HepG2 (cell line): ENCODE data around the gene TEX19. TPM values are rescaled to one million over a fixed set of nuclear protein-coding genes. Genes with fewer than 3 reads are reported as not detected.

ENCODE experiments used
- ARID4A ChIP-seq: sonication (generic); formaldehyde crosslinking; IDR thresholded peaks from 2 replicates; pipeline ENCODE4 v1.5.0; 2020; ENCODE audit warnings: mild to moderate bottlenecking, missing genetic modification reagents, borderline replicate concordance
- ATF5 ChIP-seq: sonication (generic); formaldehyde crosslinking; IDR thresholded peaks from 2 replicates; pipeline ENCODE4 v1.4.0; 2020; ENCODE audit warnings: mild to moderate bottlenecking, low read depth, missing genetic modification reagents
- DZIP1 ChIP-seq: sonication (generic); formaldehyde crosslinking; IDR thresholded peaks from 2 replicates; pipeline ENCODE4 v1.5.0; 2020; ENCODE audit warnings: mild to moderate bottlenecking, missing genetic modification reagents
- E2F5 ChIP-seq: sonication (generic); formaldehyde crosslinking; conservative IDR thresholded peaks from 2 replicates; pipeline ENCODE4 v1.4.0; 2020; ENCODE audit warnings: missing genetic modification reagents
- IRF2 ChIP-seq: IDR thresholded peaks from 2 replicates; pipeline ENCODE4 v1.6.1; 2018; ENCODE audit warnings: missing genetic modification reagents, missing compliant biosample characterization
- MED13 ChIP-seq: sonication (generic); formaldehyde crosslinking; IDR thresholded peaks from 2 replicates; pipeline ENCODE4 v1.5.0; 2020; ENCODE audit warnings: missing genetic modification reagents
- MED8 ChIP-seq: sonication (generic); formaldehyde crosslinking; IDR thresholded peaks from 2 replicates; pipeline ENCODE4 v1.8.1; 2023; ENCODE audit warnings: mild to moderate bottlenecking, missing genetic modification reagents; ENCODE audit not compliant: insufficient replicate concordance
- NR2F6 ChIP-seq, 2 experiments: IDR thresholded peaks; 2 replicates each; pipeline ENCODE4 v1.6.1; 2016; ENCODE audit warnings: antibody characterized with exemption in 1 of 2, mild to moderate bottlenecking in 1 of 2
- SALL1 ChIP-seq: sonication (generic); formaldehyde crosslinking; IDR thresholded peaks from 2 replicates; pipeline ENCODE4 v1.8.0; 2022; ENCODE audit warnings: mild to moderate bottlenecking, missing genetic modification reagents
- TSC22D2 ChIP-seq: sonication (generic); formaldehyde crosslinking; IDR thresholded peaks from 2 replicates; pipeline ENCODE4 v1.5.1; 2020; ENCODE audit warnings: missing genetic modification reagents, mild to moderate bottlenecking, borderline replicate concordance
- YEATS4 ChIP-seq: sonication (generic); formaldehyde crosslinking; IDR thresholded peaks from 2 replicates; pipeline ENCODE4 v1.4.0; 2020; ENCODE audit warnings: missing genetic modification reagents, borderline replicate concordance
- ZBTB14 ChIP-seq: sonication (generic); formaldehyde crosslinking; IDR thresholded peaks from 2 replicates; pipeline ENCODE4 v1.4.0; 2020; ENCODE audit warnings: missing genetic modification reagents
- ZFP41 ChIP-seq: sonication (generic); formaldehyde crosslinking; IDR thresholded peaks from 2 replicates; pipeline ENCODE4 v1.4.0; 2020; ENCODE audit warnings: mild to moderate bottlenecking, missing genetic modification reagents, borderline replicate concordance
- ZFP82 ChIP-seq: sonication (generic); formaldehyde crosslinking; IDR thresholded peaks from 2 replicates; pipeline ENCODE4 v1.5.1; 2020; ENCODE audit warnings: mild to moderate bottlenecking, missing genetic modification reagents, borderline replicate concordance
- ZNF20 ChIP-seq: sonication (generic); formaldehyde crosslinking; IDR thresholded peaks from 2 replicates; pipeline ENCODE4 v1.4.0; 2020; ENCODE audit warnings: mild to moderate bottlenecking, moderate library complexity, missing genetic modification reagents
- ZNF430 ChIP-seq: sonication (generic); formaldehyde crosslinking; IDR thresholded peaks from 2 replicates; pipeline ENCODE4 v1.9.0; 2021; ENCODE audit warnings: mild to moderate bottlenecking, missing genetic modification reagents
- ZNF570 ChIP-seq: sonication (generic); formaldehyde crosslinking; IDR thresholded peaks from 2 replicates; pipeline ENCODE4 v1.4.0; 2020; ENCODE audit warnings: mild to moderate bottlenecking, missing genetic modification reagents, borderline replicate concordance
- polyA plus RNA-seq, 8 experiments: library from polyadenylated mRNA; depleted of rRNA in 3 of 8; stranded (reverse) in 7 of 8; unstranded in 1 of 8; fragments of >200 nt; fragmentation: Illumina TruSeq in 4 of 8; extraction: Trizol in 4 of 8; gene quantifications; 2 replicates each; pipeline versions ENCODE4 v1.2.1 to v1.2.3, GENCODE V29; 2011 to 2016; ENCODE audit warnings: low read depth in 4 of 8, missing spikeins in 1 of 8, mixed read lengths in 1 of 8; ENCODE audit not compliant: insufficient read depth in 1 of 8
- total RNA-seq, 5 experiments: library from RNA; depleted of rRNA; stranded (reverse); fragments of >200 nt; fragmentation: Illumina TruSeq; extraction: Trizol; gene quantifications; 2 replicates each; pipeline ENCODE4 v1.2.3, GENCODE V29; 2016; ENCODE audit warnings: low read depth in 1 of 5

TEX19 gene
- total and polyA plus RNA-seq, 2 of the 13 experiments (the other 11 are each of a cell fraction or from before 2014, with no cell fraction given), result 1.3 to 6.0 TPM

- TF ChIP-seq MED13 (CRISPR knock-in tag) (peak; percentile 98), ZNF20 (CRISPR knock-in tag) (no peak), IRF2 (CRISPR knock-in tag) (peak; percentile 99), ZFP41 (CRISPR knock-in tag) (no peak), ATF5 (CRISPR knock-in tag) (no peak), ZNF430 (CRISPR knock-in tag) (no peak; the same call in 1 of the 2 replicates), TSC22D2 (CRISPR knock-in tag) (peak; percentile 78; the same call in 1 of the 2 replicates), ARID4A (peak; percentile 86), MED8 (CRISPR knock-in tag) (peak; percentile 98), E2F5 (CRISPR knock-in tag) (no peak), NR2F6 (IDR thresholded peaks at IDR 0.05) (peak; percentile 99), NR2F6 (CRISPR knock-in tag; IDR thresholded peaks at IDR 0.05) (peak; percentile 100), DZIP1 (CRISPR knock-in tag) (no peak), ZBTB14 (CRISPR knock-in tag) (peak; percentile 8; the same call in 1 of the 2 replicates), ZFP82 (CRISPR knock-in tag) (no peak), YEATS4 (peak; percentile 86), ZNF570 (CRISPR knock-in tag) (no peak), SALL1 (CRISPR knock-in tag) (peak; percentile 98)
Measured at GRCh38 chr17:82346342-82347300, 12.4 kb upstream of the TEX19 start (continued).
